ENCODE results near the gene DEGS1.

DEGS1 gene

GRCh38 chr1:224182866-224183590 lies at the start of gene DEGS1:
DEGS1 (plus strand) TSS chr1:224183240; CDS start chr1:224183337, 97 bp downstream.
- peak; percentile 66 for DNase-seq (ENCODE audit: low spot score)

DNA sequence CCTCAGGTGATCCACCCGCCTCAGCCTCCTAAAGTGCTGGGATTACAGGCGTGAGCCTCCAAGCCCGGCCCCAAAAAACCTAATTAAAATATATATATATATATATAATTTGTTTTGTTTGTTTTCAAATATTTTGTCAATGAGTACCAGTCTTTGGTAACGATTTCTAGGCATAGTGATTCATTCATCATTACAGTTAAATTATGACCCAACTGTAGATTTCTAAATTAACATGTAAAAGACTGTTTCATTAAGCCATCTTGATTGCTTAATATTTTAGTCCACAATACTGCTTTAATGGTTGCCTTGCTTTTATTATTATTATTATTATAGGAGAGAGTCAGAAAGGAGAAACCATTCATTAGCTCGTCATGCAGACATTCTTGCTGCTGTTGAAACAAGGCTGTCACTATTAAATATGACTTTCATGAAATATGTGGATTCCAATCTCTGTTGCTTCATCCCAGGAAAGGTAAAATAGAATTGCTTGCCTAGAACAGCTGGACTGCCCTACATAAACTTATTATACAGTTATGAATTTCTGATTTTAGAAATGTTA lies 49.2 kb upstream of the DEGS1 start:
- DNase-seq (ENCODE audit: low spot score), result no peak

GRCh38 chr1:224137518-224137917 lies 45.5 kb upstream of the DEGS1 start:
- no peak for DNase-seq (ENCODE audit: low spot score)

GRCh38 chr1:224138198-224138597 lies 44.8 kb upstream of the DEGS1 start:
- DNase-seq (ENCODE audit: low spot score), result no peak

GRCh38 chr1:224141693-224142092 lies 41.3 kb upstream of the DEGS1 start:
- DNase-seq (ENCODE audit: low spot score), result no peak

GRCh38 chr1:224149709-224150108 lies 33.3 kb upstream of the DEGS1 start:
- DNase-seq (ENCODE audit: low spot score), result no peak

DNA sequence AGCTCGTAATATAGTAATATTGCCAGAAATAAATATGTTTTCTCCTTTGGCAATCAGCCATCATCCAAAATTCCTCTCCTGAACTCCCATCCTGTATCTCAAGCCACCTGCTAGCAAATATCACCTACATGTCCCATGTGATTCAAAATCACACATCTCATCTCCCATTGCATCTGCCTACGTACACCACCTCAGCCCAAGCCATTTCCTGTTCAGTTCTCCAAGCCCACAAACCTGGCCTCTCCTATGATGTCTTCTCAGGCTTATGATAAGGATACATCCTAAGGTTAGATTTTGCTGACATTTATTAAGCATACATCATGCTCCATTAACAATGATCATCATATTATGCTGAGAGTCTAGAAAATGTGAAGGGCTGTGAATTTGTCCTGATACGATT lies 31.9 kb upstream of the DEGS1 start:
- no peak for DNase-seq (ENCODE audit: low spot score)

- no peak for DNase-seq (ENCODE audit: low spot score)
Observed at GRCh38 chr1:224157316-224157715, 25.7 kb upstream of the DEGS1 start.

DNA sequence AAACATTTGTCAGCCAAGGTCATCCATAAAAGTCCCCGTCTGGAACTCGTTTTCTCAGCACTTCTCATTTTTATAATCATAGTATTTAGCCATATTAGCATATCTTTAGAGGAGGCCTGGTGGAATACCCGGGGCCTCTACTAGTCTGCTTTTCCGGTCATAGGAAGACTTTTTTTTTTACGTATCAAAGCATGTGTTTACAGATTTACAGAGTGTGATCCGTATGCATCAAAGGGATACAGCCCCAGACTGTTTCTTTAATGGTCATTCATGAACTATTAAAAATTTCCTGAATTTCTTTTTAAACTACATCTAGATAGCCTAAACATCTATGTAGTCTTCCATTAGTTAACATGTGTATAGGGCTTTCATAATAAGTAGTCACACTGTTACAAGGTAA lies 23.5 kb upstream of the DEGS1 start:
- no peak for DNase-seq (ENCODE audit: low spot score)

DNA sequence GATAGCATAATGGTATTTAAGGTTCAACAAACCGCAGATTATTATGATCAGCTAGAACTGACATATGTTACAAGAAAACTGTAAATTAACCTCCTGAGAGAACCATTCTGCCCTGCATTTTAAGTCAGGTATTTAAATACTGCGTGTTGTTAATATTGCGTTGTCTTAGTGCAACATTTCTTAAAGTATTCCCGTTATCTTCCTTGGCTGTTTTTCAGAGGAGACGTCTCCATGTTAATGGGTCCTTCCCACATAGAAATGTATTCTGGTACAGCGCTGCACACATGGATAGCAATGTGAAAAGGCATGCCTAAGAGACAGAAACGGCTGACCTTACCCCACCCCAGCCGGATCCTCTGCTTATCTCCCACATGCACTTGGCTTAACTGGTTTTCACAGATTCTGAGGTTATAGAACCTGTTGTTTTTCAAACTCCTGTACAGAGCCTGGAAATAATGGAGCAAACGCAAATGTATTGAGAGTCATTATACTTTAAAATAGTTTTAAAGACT lies 22.8 kb upstream of the DEGS1 start:
- no peak for DNase-seq (ENCODE audit: low spot score)

GRCh38 chr1:224162768-224163167 lies 20.3 kb upstream of the DEGS1 start:
- no peak for DNase-seq (ENCODE audit: low spot score)

DNA sequence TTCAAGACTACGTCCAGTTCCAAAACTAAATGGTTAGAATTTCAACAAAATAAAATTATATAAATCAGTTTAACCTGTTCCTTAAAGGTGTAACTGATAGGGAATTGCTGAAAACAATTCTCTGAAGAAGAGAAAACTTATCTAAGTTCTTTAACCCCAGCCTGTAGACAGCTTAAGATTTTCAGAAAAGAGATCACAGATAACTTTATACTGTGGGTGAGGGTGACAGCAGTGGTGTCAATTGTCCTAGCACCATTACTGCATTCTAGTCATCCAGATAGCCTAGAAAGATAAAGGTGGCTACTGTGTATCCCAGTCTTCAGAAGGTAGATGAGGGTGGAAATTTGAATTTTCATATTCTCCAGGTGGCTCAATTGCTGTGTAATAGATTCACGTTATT lies 19.7 kb upstream of the DEGS1 start:
- no peak for DNase-seq (ENCODE audit: low spot score)

DNA sequence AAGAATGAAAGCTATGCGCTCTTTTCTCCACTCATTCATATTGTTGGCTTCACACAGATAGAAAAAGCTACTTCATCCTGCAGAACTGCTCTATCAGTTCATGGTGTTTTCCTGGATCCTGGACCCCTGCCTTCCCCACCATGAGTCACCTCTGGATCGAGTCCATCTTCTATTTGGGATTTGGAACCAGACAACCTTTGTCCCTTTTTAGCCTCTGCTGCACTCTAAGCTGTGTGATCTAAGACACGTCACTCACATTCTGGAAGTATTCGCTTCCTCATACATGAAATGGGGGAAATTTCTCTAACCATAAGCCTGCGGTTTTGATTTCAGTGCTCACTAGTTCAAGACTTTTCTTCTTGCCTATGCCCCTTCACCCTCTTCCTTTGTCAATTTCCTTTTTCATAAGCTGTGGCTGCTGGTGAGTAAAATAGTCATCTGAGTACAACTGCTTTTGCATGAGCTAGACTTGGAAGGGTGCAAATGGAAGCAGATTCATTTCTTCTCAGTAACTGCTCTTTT lies 14.1 kb upstream of the DEGS1 start:
- peak; percentile 74 for DNase-seq (ENCODE audit: low spot score)

GRCh38 chr1:224169718-224170270 lies 13.2 kb upstream of the DEGS1 start:
- no peak for DNase-seq (ENCODE audit: low spot score)

GRCh38 chr1:224170343-224170742 lies 12.7 kb upstream of the DEGS1 start:
- no peak for DNase-seq (ENCODE audit: low spot score)

DNA sequence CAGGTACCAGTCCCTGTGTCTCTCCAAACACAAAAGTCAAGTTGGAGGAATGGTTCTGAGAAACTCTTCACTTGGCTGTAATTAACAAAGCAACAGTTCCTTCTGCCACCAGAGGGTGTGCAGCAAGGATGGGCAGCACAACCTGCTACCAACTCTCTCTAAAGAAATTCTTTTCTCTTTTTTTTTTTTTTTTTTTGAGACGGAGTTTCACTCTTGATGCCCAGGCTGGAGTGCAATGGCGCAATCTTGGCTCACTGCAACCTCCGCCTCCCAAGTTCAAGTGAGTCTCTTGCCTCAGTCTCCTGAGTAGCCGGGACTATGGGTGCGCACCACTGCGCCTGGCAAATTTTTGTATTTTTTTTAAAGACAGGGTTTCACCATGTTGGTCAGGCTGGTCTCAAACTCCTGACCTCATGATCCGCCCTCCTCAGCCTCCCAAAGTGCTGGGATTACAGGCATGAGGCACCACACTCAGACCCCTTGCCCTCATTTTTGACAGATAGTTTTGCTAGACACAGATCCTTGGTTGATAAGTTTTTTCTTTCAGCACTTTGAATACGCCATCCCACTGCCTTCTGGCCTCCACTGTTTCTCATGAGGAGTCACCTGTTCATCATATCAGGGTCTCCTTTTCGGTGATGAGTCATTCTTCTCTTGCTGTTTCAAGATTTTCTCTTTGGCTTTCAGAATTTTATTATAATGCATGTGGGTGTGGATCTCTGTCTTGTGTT lies 12.1 kb upstream of the DEGS1 start:
- peak; percentile 26 for DNase-seq (ENCODE audit: low spot score)

GRCh38 chr1:224172229-224172628 lies 10.8 kb upstream of the DEGS1 start:
- DNase-seq (ENCODE audit: low spot score), result no peak

DNA sequence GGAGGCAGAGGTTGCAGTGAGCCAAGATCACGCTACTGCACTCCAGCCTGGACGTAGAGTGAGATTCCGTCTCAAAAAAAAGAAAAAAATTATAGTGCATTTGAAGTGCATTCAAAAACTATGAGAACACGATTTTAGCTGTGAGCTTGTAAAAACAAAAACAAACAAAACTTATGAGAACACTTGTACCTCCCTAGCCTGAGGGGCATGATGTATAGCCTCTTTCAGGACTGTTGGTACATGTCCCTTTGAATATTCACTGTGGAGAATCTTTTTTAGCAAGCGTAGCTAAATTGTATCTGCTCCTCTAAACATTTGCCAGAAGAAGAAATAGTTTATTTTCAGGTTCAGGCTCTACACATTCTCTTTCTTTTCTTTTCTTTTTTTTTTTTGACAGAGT lies 9.5 kb upstream of the DEGS1 start:
- no peak for DNase-seq (ENCODE audit: low spot score)

- DNase-seq (ENCODE audit: low spot score), result no peak
Observed at GRCh38 chr1:224175617-224176016, 7.4 kb upstream of the DEGS1 start.

DNA sequence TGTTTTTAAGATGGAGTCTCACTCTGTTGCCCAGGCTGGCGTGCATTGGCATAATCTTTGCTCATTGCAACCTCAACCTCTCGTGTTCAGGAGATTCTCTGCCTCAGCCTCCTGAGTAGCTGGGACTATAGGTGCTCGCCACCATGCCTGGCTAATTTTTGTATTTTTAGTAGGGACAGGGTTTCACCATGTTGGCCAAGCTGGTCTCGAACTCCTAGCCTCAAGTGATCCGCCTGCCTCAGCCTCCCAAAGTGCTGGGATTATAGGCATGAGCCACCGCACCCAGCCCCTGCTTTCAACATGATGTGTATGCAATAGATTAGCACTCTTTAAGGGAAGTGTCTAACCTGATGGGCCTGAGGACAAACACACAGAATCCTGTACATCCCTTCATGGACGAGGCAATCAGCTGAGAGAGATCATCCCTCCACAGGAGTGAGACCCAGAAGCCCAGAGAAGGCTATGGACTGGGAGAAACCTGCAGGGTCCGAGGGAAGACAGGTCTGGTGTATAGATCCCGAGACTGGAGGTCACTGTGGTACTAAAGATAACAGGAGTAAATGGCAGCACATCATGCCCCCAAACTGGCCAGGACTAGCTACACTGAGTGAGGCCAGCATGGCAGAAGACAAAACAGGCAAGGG lies 5.6 kb upstream of the DEGS1 start:
- no peak for DNase-seq (ENCODE audit: low spot score)

- no peak for DNase-seq (ENCODE audit: low spot score)
Observed at GRCh38 chr1:224178894-224179293, 4.1 kb upstream of the DEGS1 start.

All from pons (tissue), 1 donor.